Renal cortex interstitium (tissue), 11 donors: Measurements from ENCODE around the gene ARHGAP5. TPM values are rescaled to one million over a fixed set of nuclear protein-coding genes. Genes with fewer than 3 reads are reported as not detected.

Source experiments
- DNase-seq, 11 donors: peaks; one replicate each; pipeline ENCODE4 v3.0.0-alpha.2; 2013; ENCODE audit warnings: low read depth in 9 of 11, low spot score in 4 of 11; ENCODE audit errors: extremely low read depth in 1 of 11
- polyA plus RNA-seq, 3 donors: library from polyadenylated mRNA; unstranded; fragments of 120-200 nt; gene quantifications; one replicate each; pipeline ENCODE4 v1.2.1, GENCODE V29; 2013; ENCODE audit not compliant: insufficient read length in 3 of 3

The ARHGAP5 gene
- polyA plus RNA-seq, 3 donors, result 104 to 118 (median 110) TPM

DNA sequence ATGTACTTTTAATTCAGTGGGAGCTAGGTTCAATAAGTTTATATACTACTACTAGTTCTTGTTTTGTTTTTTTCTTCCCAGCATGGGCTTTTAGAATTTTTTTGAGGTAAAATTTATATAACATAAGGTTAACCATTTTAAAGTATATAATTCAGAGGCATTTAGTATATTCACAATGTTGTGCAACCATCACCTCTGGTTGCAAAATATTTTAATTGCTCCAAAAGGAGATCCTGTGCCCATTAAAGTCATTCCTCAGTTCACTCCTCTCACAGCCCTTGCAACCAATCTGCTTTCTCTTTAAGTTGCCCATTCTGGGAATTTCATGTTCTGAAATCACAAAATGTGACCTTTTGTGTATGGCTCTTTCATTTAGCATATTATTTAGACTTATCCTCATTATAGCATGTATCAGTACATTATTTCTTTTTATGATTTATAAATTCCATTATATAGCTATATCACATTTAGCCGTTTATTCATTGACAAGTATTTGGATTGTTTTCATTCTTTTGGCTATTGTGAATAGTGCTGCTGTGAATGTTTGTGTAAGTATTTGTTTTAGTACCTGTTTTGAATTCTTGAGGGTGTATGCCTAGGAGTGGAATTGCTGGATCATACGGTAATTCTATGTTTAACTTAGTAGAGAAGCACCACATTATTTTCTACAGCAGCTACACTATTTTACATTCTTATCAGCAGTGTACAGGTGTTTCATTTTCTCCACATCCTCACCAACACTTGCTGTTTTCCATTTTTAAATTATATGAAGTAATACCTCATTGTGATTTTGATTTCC, 59.1 kb downstream of the ARHGAP5 start:
- DNase-seq, result no peak

DNA sequence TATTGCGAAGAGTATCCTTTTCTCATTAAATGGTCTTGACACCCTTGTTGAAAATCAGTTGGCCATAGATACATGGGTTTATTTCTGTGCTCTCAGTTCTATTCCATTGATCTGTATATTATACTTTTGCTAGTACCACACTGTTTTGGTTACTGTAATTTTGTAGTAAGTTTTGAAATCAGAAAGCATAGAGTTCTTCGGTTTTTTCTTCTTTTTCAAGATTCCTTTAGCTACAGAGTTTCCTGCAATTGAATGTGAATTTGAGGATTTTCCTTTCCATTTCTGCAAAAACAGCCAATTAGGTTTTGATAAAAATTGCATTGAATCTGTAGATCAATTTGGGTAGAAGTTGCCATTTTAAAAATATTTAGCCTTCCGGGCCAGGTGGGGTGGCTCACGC, 60.2 kb downstream of the ARHGAP5 start:
- no peak for DNase-seq

DNA sequence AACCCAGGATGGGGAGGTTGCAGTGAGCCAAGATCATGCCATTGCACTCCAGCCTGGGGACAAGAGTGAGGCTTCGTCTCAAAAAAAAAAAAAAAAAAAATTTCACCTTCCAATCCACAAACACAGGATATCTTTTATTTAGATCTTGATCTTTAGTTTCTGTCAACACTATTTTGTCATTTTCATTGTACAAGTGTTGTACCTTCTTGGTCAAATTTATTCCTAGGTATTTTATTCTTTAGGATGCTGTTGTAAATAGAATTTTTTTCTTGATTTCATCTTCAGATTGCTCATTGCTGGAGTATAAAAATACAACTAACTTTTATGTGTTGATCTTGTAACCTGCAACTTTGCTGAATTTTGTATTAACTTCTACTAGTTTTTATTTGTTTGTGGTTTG, 60.8 kb downstream of the ARHGAP5 start:
- no peak for DNase-seq

DNA sequence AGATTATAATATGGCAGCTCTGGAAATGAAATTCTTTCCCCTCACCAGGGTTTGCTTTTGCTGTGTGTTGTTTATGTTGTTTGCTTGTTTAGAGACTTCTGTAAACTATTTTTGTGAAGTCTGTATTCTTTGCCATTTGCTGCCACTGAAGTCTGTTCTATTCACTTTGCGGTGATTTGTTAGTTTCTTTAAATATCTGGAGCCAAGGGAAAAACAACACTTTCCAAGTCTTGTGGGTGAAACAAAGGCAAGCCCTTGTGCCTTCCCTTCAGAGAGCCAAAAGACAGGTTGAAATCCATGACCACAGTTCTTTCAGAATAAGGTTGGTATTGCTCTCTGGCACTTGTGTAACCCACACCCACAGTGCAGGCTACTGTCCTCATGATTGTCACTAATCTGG, 65.2 kb downstream of the ARHGAP5 start:
- no peak for DNase-seq

DNA sequence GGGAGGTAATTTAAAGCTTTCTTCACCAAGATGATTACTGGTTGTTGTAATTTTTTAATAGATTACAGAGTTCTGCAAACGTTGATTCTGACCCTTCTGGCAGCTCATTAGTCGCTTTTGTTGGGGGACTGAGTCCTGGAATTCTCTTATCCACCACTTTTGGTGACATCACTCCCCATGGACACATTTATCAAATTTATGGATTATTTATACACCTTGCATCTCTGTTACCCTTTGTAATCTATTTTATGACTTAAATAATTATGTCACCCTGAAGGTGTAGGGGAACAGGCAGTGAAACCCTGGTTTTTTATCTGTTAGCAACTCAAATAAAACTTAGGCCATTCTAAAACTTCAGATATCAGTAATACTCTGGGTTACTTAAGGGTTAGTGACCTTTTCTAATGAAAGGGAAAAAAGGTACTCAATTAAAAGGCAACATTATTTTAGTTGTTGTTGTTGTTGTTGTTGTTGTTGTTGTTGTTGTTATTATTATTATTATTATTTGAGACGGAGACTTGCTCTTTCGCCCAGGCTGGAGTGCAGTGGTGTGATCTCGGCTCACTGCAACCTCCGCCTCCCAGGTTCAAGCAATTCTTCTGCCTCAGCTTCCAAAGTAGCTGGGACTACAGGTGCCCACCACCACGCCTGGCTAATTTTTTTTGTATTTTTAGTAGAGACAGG, 65.8 kb downstream of the ARHGAP5 start:
- DNase-seq, result no peak

DNA sequence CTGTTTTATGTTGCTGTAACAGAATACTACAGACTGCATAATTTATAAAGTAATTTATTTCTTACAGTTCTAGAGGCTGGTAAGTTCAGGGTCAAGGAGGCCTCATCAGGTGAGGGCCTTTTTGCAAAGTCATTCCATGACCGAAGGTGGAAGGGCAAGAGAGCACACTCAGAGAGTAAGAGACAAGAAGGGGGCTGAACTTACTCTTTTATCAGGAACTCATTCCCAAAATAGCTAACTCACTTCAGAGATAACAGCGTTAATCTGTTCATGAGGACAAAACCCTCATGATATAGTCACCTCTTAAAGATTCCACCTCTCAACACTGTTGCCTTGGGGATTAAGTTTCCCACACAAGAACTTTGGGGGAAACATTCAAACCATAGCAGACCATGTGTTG, 73.3 kb downstream of the ARHGAP5 start:
- no peak for DNase-seq

DNA sequence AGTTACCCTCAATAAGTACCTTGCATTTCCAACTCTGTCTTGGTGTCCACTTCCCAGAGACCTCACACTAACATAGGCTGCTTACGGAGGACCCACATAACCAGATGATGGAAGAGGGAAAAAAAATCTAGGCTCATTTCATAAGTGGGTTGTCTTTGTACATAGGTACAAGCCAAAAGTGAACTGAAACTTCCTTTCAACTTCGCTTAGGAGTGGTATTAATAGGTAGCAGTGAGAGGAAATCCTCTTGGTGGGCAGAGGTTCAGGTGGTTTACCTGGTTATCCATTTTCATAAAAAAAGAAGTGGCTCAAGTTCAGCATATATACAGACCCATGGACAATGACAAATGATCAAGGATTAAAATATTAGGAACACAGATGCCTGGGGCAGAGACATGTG, 88.9 kb downstream of the ARHGAP5 start:
- DNase-seq, result no peak

DNA sequence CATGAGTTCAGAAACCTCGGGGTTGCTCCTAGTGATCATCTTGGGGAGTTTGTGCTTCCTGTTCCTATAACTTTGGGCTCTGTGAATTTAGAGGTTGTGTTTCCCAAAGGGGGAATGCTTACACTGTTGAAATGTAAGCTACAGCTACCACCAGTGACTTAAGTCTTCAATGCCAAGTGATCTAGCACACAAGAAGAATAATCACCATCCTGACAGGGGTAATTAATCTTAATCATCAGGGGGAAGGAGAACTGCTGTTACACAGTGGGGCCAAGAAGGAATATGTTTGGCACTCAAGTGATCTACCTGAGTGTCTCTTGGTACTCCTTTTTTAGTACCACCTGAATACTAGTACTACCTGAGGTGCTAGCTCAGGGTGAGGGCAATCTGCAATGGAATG, 89.8 kb downstream of the ARHGAP5 start:
- DNase-seq, result no peak

DNA sequence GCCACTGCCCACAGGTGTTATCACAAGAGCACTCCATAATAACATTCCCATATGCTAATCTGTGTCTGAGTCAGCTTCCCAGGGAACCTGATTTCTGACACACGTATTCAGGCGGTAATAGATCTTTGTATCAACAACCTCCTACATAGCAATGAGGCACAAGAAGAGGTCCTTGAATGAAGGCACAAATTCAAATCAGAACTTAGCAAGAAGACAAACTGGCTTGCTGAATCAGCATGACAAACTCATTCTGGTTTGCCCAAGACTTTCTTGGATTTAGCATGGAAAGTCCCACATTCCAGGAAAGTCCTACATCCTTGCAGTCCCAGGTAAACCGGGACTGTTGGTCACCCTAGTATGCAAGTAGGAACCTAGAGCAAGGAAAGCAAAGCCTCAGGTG, 90.8 kb downstream of the ARHGAP5 start:
- no peak for DNase-seq

DNA sequence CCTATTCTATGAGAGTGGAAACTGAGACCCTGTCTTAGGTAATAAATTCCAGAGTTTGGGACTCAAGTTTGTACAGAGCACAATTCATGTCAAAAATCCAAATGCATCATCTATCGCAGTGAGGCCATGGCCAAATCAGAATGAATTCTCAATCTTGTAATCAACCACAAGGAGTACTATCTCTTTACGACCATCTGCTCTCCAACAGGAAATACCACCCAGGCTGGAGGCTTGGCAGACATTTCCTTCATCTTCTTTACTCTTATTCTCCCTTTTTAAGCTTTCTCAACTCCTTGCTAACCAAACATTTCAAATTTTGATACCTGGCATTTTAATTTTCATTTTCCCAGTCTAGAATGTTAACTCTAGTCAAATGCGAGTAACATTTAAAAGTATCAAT, 92.1 kb downstream of the ARHGAP5 start:
- no peak for DNase-seq

DNA sequence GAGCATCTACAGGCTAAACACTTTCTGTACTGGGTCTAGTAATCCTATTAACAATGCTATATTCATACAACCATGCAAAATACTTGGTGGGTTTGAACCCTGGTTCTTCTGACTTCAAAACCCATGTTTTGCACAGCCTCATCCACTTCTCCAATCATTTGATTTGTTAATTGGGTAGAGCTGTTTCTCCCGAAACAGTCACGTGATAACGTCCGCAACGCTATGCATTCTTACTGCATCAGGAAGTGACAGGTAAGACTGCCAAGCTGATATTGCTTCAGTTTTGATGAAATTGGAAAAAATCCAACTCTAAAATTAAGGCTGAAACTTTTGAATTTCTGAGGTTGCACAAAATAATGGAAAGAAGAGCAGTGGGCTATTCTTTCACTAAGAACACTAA, 94.4 kb downstream of the ARHGAP5 start:
- no peak for DNase-seq

DNA sequence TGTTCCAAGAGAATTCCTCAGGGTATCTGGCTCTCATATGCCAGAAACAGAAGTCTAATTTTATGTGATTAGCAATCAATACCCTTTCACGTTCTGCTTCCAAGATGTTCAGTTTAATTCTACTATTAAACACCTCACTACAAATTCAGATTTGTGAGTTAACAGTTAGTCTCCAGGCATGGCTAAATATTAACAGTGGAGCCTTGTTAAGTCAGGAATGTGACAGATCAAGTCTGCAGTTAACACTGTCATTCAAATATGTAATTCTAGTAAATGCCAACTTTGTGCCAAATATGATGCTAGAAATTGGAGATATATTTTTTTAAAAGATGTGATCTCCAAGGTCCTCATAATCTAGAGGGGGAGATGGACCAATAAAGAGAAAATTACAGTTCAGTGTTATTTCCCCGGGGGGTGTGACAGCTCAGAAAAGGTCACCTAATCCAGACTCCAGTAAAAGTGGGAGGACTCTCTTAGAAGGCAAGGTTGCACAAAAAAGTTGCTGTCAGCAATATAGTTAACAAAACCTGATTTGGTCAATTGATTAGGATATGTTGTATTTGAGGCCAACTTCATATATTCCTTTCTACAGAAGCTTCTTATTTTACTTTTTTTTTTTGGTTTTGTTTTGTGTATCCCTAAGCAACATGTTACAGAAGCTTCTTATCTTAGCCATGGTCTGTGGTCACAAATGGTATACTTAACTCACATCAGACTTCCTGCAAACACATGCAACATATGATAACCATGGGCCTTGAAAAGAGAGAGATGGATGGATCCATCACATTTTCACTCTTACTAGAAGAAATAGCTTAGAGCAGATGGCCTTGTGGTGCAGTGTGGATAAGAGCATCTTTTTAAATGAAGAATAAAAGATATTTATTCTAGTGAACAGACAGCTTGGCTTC, 106.3 kb downstream of the ARHGAP5 start:
- DNase-seq, result peak in 3 of 11 donors; percentile 13 to 36 (median 15)

DNA sequence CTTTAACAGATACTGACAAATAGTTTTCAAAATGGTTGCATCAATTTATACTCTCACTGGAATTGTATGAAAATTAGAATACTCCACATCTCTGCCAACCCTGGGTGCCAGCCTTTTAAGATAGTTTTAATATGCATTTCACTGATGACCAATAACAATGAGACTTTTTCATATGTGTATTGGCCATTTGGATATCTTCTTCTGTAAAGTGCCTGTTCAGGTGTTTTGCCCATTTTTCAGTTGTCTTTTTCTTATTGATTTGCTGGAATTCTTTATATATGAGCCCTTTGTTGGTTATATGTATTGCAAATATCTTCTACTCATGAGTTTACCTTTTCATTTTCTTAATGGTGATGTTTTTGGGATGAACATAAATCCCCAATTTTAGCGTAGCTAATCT, 108.0 kb downstream of the ARHGAP5 start:
- DNase-seq, result no peak

DNA sequence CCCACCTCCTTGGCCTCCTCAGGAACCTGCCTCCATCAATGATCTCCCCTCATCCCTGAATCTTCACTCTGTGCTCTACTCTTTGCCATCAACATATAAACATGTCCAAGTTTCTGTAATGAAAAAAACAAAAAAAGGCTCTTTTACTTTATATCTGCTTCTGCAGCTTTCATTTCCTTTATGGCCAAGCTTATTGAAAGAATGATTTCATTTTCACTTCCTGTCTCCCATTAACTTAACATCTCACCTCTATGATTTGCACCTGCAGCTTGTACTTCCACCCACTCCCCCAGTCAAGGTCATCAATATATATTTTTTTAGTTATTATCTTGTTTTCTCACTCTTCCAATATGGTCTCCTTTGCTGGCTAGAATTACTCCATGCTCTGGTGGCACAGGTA, 109.1 kb downstream of the ARHGAP5 start:
- no peak for DNase-seq

DNA sequence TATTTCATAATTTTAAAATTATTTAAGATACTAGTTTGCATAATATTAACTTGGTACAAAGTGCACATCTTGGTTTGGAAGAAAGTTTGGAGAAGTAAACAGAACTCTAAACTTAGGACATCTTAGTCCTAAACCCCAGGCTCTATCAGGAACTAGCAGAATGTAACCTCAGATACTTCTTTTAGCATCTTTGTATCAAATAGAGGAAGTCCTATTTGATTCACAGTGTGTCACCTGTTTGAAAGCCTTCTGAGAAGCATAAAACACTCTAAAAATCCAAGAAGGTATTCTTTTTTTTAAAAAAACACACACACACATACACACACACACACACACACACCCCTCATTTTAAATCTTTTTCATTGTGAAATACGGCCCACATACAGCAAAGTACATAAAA, 112.7 kb downstream of the ARHGAP5 start:
- DNase-seq, result no peak

DNA sequence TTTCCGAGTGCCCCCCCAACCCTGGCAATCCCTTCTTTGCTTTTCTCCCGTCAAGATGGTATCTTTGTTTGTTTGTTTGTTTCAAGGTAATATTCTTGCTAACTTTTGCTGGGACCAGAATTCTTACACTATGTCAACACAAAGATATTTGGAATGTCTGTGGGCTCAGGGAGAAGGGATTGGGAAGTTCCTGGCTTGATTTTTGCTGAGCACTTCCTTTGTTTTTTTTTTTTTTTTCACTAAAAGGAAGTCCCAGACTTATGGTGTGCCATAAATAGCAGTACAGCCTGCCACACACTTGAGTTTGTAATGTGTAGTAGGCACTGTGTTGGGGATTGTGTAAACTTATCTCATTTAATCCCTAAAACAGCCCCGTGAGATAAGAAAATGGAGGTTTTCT, 113.6 kb downstream of the ARHGAP5 start:
- DNase-seq, result no peak

DNA sequence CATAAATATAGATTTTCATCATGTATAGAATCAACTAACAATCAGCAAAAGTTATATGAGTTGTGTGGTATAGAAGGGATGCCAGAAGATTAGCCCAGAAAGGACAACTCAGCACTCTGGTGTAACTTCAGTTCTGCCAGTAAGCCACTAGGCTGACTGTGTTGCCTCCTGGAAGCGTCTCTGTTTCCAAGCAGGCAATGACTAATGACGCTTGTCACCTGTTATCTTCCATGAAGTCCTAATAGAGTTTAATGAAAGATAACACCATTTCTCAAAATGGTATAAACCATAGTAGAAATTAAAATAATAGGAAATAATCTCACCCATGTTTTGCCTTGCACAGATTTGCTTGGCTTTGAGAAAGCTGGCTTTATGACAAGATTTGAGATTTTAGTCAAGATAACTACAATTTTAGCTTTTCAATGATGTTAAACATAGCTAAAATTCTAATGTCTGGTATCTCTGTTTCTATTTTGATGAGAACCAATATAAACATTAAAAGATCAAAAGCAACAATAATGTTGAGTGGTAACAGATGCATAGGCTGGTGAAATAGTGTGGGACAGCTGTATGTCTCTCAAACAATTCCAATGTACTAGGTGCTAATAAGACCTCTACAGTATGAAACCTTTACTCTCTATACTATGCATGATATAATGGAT, 115.7 kb downstream of the ARHGAP5 start:
- DNase-seq, result no peak

DNA sequence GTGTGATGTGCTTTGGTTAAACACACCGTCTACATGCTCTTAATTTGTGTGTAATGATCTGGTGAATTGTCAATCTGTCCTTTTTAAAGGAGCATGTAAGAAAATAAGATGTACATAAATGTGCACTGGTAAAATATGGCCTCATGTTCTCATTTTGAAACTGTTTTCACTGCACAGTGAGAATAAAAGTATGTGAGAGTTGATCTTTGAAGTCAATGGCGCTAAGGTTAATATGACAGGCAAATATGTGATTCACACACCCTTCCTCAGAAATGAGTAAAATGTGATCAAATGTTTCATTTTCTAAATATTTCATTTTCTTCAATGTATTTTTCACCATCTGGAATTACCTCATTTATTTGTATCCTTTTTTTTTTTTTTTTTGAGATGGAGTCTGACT, 116.4 kb downstream of the ARHGAP5 start:
- DNase-seq, result no peak

DNA sequence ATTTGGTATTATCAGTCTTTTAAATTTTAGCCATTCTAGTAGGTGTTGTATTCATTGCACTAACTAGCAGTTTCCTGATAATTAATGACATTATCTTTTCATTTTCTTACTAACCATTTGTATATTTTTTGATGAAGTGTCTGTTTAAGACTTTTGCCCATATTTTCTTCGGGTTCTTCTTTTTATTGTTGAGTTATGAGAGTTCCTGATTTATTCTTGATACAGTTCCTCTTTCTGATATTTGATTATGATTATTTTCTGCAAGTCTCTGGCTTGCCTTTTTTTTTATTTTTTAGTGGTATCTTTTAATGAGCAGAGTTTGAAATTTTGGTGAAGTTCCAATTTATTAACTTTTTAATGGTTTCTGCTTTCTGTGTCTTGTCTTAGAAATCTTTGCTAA, 118.5 kb downstream of the ARHGAP5 start:
- DNase-seq, result no peak
